ENCODE data around the gene TVP23B.
"Not testable (repeated sequence)": the region's sequence is repeated elsewhere in the genome, so short reads cannot be mapped to it uniquely, and the experiment has no call there.

The TVP23B gene

GRCh38 chr17:18786890-18787289 is 5.9 kb downstream of the TVP23B start:
- DNase-seq (ENCODE audit: low read depth in 3 of 3, low spot score in 1 of 3), result not testable (repeated sequence)

- DNase-seq (ENCODE audit: low read depth in 3 of 3, low spot score in 1 of 3), result not testable (repeated sequence)
Measured at GRCh38 chr17:18791402-18791801, 10.4 kb downstream of the TVP23B start.

GRCh38 chr17:18794841-18795240 is 13.9 kb downstream of the TVP23B start:
- not testable (repeated sequence) for DNase-seq (ENCODE audit: low read depth in 3 of 3, low spot score in 1 of 3)

- DNase-seq (ENCODE audit: low read depth in 3 of 3, low spot score in 1 of 3), result not testable (repeated sequence)
Measured at GRCh38 chr17:18796887-18797286, 15.9 kb downstream of the TVP23B start.

- not testable (repeated sequence) for DNase-seq (ENCODE audit: low read depth in 3 of 3, low spot score in 1 of 3)
Measured at GRCh38 chr17:18803458-18804245, 22.7 kb downstream of the TVP23B start.

- DNase-seq (ENCODE audit: low read depth in 3 of 3, low spot score in 1 of 3), result not testable (repeated sequence)
Measured at GRCh38 chr17:18815924-18816323, 34.9 kb downstream of the TVP23B start.

- peak in 2 of 3 donors; percentile 2 to 6 for DNase-seq (ENCODE audit: low read depth in 3 of 3, low spot score in 1 of 3)
Measured at GRCh38 chr17:18816489-18817371, 35.7 kb downstream of the TVP23B start.

GRCh38 chr17:18821430-18821829 is 40.4 kb downstream of the TVP23B start:
- DNase-seq (ENCODE audit: low read depth in 3 of 3, low spot score in 1 of 3), result not testable (repeated sequence)

- not testable (repeated sequence) for DNase-seq (ENCODE audit: low read depth in 3 of 3, low spot score in 1 of 3)
Measured at GRCh38 chr17:18827613-18828012, 46.6 kb downstream of the TVP23B start.

- no peak for DNase-seq (ENCODE audit: low read depth in 3 of 3, low spot score in 1 of 3)
Measured at GRCh38 chr17:18848501-18848900, 67.5 kb downstream of the TVP23B start.

- no peak for DNase-seq (ENCODE audit: low read depth in 3 of 3, low spot score in 1 of 3)
Measured at GRCh38 chr17:18850679-18851078, 69.7 kb downstream of the TVP23B start.

- no peak for DNase-seq (ENCODE audit: low read depth in 3 of 3, low spot score in 1 of 3)
Measured at GRCh38 chr17:18851201-18851600, 70.2 kb downstream of the TVP23B start.

- no peak for DNase-seq (ENCODE audit: low read depth in 3 of 3, low spot score in 1 of 3)
Measured at GRCh38 chr17:18854956-18855355, 74.0 kb downstream of the TVP23B start.

GRCh38 chr17:18855831-18856569 is 75.0 kb downstream of the TVP23B start:
- peak; percentile 58 to 70 (median 70) for DNase-seq (ENCODE audit: low read depth in 3 of 3, low spot score in 1 of 3)

Measured in stimulated activated CD4-positive, alpha-beta T cell treated with anti-CD3 and anti-CD28 coated beads, TNF-alpha, amount 100 ng/mL, for 1 hour (primary cell).